Mesothelial cell of epicardium (in vitro differentiated cells): ENCODE results near the gene NKTR. TPM values are rescaled to one million over a fixed set of nuclear protein-coding genes. Genes with fewer than 3 reads are reported as not detected.

Experiments
- DNase-seq, 2 experiments: peaks; one replicate each; pipeline ENCODE4 v3.0.0; 2021; ENCODE audit warnings: low spot score in 2 of 2; ENCODE audit not compliant: unreplicated experiment in 2 of 2
- H3K27ac Mint-ChIP-seq: 2 replicates; pipeline ENCODE4 v1.8.0; 2021; ENCODE audit warnings: mixed read lengths
- H3K27me3 Mint-ChIP-seq: 2 replicates; pipeline ENCODE4 v1.8.0; 2021; ENCODE audit warnings: low read depth, mixed read lengths
- H3K36me3 Mint-ChIP-seq: 2 replicates; pipeline ENCODE4 v1.8.0; 2021; ENCODE audit warnings: mixed read lengths
- H3K4me1 Mint-ChIP-seq: 2 replicates; pipeline ENCODE4 v1.8.0; 2021; ENCODE audit warnings: mixed read lengths
- H3K4me3 Mint-ChIP-seq: 2 replicates; pipeline ENCODE4 v1.8.0; 2021; ENCODE audit warnings: mild to moderate bottlenecking, moderate library complexity, mixed read lengths
- H3K9me3 Mint-ChIP-seq: 2 replicates; pipeline ENCODE4 v1.8.0; 2021; ENCODE audit warnings: mixed read lengths
- total RNA-seq: library from RNA; stranded (reverse); gene quantifications from 3 replicates; pipeline ENCODE4 v1.2.1, GENCODE V29; 2021
- TF ChIP-seq, protein P1 (sequence below): fragments of 200-600 bp; sonication (generic); IDR thresholded peaks from one replicate; pipeline ENCODE4 v1.5.0; 2021; ENCODE audit warnings: antibody characterized with exemption; ENCODE audit not compliant: unreplicated experiment

The NKTR gene
- total RNA-seq, 1 donor from 2014 or later: 201 TPM

DNA sequence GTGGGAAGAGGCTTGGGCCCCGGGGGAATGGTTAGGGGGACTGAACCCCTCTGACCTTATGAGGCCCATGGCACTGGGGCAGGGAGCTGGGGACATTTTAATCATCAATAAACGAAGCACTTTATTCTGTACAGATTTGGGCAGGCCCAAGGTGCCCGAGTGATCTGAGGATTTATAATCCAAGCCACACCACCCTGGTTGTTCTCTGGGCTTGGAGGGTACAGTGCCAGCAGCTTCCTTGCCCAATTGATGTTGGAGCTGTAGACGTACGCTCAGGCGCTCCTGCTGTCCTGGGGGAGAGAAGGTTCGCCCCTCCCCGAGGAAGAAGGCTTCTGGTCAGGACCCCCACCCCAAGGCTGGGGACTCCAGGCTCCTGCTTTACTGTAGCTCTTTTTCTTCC is 65.5 kb downstream of the NKTR start:
- Mint-ChIP-seq H3K4me3 (no peak overlapping the region), H3K36me3 (no peaks in the 10 kb centered on the region), H3K27me3 (peaks cover 5% of the 10 kb centered on the region), H3K9me3 (no peaks in the 10 kb centered on the region), H3K27ac (no peak overlapping the region), H3K4me1 (no peaks in the 10 kb centered on the region)
- TF ChIP-seq, protein P1, sequence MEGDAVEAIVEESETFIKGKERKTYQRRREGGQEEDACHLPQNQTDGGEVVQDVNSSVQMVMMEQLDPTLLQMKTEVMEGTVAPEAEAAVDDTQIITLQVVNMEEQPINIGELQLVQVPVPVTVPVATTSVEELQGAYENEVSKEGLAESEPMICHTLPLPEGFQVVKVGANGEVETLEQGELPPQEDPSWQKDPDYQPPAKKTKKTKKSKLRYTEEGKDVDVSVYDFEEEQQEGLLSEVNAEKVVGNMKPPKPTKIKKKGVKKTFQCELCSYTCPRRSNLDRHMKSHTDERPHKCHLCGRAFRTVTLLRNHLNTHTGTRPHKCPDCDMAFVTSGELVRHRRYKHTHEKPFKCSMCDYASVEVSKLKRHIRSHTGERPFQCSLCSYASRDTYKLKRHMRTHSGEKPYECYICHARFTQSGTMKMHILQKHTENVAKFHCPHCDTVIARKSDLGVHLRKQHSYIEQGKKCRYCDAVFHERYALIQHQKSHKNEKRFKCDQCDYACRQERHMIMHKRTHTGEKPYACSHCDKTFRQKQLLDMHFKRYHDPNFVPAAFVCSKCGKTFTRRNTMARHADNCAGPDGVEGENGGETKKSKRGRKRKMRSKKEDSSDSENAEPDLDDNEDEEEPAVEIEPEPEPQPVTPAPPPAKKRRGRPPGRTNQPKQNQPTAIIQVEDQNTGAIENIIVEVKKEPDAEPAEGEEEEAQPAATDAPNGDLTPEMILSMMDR: no peak
- peak in 1 of 2 experiments; percentile 29 for DNase-seq

DNA sequence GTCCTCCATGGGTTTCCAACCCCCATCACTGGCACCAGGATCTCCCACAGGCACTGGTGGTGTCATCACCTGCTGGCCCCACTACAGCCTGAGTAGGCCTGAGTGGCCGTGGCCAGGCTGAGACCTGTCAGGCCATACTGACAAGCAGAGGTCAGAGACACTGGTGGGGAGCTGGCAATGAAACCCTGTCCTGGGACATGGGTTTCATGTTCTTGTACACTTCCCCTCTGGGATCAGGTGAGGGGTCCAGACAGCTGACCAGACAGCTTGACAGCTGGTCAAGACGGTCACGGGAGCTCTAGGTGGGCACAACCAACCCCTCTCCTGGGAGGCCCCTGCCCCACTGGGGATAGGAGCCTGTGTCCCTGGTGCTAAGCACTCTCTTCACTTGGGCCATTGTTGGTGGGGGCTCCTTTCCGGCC is 66.1 kb downstream of the NKTR start:
- no peak overlapping the region for H3K27ac Mint-ChIP-seq
- H3K4me1 Mint-ChIP-seq: no peaks in the 10 kb centered on the region
- TF ChIP-seq, protein P1: no peak
- H3K27me3 Mint-ChIP-seq: peaks cover 6% of the 10 kb centered on the region
- H3K9me3 Mint-ChIP-seq: no peaks in the 10 kb centered on the region
- H3K36me3 Mint-ChIP-seq: no peaks in the 10 kb centered on the region
- peak in 1 of 2 experiments; percentile 34 for DNase-seq
- H3K4me3 Mint-ChIP-seq: no peak overlapping the region

DNA sequence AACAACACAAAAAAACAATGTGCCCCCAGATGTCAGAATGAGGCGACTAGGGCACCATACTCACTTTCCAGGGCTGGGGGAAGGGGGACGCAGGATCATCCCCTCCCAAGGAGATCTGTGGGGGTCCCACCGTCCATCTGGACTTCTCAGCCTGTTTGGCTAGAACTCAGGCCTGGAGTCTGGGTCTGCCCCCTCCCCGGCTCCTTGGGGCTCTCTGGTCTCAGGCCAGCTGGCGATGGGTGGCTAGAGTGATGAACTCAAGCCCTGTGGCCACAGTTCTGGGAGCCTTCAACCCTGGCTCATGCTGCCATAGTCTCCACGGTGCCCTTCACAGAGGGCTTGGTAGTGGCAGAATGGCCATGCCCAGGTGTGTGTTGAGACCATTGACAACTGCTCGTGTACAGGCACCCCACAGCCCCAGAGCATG is 66.6 kb downstream of the NKTR start:
- Mint-ChIP-seq H3K27ac (no peak overlapping the region), H3K4me1 (no peaks in the 10 kb centered on the region), H3K27me3 (peaks cover 6% of the 10 kb centered on the region), H3K4me3 (no peak overlapping the region), H3K9me3 (no peaks in the 10 kb centered on the region), H3K36me3 (no peaks in the 10 kb centered on the region)
- TF ChIP-seq, protein P1: no peak
- DNase-seq: peak in 1 of 2 experiments; percentile 35

DNA sequence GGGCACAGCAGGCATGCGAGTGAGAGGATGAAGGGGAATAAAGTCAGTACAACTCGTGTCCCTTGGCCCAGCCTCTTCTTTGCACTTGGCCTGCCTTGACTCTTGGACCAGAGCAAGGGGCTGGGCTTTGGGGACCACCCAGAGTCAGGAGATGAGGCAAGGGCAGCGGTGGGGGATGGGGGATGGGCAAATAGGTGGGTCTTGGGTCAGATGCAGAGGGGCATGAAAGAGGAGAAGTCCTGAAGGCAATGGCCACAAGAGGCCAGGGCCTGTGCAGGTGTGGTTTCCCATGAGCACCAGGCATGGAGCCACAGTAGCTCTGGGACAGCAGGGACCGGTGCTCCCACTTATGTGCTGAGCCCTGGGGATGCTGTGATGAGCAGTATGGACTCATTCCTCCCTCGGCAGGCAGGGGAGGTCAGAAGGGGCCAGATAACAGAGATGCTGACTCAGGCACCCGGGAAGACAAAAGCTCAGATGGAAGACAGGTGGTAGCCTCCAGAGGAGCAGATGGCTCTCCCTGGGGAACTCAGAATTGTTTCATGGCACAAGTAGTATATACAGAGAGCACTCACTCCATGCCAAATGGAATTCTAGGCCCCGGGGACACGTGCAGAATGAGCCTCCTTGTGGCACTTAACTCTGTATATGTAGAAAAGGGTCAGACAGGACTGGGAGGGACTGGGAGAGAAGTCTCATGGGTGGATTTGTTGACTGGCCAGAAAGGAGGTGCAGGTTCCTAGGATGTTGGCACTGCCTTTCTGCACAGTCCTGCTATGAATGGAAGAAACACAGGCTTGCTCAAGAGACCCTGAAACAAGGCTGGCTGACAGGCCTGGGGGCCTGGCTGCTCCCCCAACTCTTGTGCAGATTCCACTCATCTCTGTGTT is 67.3 kb downstream of the NKTR start:
- peaks cover 6% of the 10 kb centered on the region for H3K27me3 Mint-ChIP-seq
- H3K4me1 Mint-ChIP-seq: no peaks in the 10 kb centered on the region
- H3K27ac Mint-ChIP-seq: no peak overlapping the region
- TF ChIP-seq, protein P1: no peak
- H3K36me3 Mint-ChIP-seq: no peaks in the 10 kb centered on the region
- H3K4me3 Mint-ChIP-seq: no peak overlapping the region
- no peaks in the 10 kb centered on the region for H3K9me3 Mint-ChIP-seq
- DNase-seq: peak in 1 of 2 experiments; percentile 10

DNA sequence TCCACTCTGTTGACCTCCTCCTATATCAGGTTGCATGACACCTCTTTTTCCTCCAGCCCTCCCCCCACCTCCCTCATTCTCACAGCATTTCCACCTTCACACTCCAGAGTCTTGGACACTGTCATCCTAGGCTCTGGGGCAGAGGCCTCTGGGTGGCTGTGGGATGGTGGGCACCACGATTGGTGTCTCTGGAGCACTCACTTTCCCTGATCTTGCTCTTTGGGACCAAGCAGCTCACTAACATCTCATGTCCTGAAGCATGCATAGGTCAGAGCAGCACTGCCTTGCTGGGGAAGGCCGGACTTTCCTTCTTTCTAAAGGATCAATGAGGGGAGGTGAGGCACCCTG is 67.9 kb downstream of the NKTR start:
- DNase-seq: no peak
- H3K4me3 Mint-ChIP-seq: no peak overlapping the region
- peaks cover 6% of the 10 kb centered on the region for H3K27me3 Mint-ChIP-seq
- H3K4me1 Mint-ChIP-seq: no peaks in the 10 kb centered on the region
- H3K36me3 Mint-ChIP-seq: no peaks in the 10 kb centered on the region
- no peaks in the 10 kb centered on the region for H3K9me3 Mint-ChIP-seq
- TF ChIP-seq, protein P1: no peak
- H3K27ac Mint-ChIP-seq: no peak overlapping the region
